ENCODE measurements around the gene ALDH1L2. TPM values are rescaled to one million over a fixed set of nuclear protein-coding genes. Genes with fewer than 3 reads are reported as not detected.

Gene ALDH1L2
- polyA plus RNA-seq, 1 experiment = 76.1 TPM

GRCh38 chr12:105083551-105084105 is 630 bp downstream of the ALDH1L2 start:
- Histone ChIP-seq H3K36me3 (ENCODE audit: control insufficient read depth, insufficient read depth, low read length) (no peaks in the 10 kb centered on the region), H3K4me3 (ENCODE audit: low read depth, low read length) (peak overlapping the region; percentile 94), H3K27me3 (ENCODE audit: control insufficient read depth, insufficient read depth, low read length) (no peaks in the 10 kb centered on the region)
- CTCF ChIA-PET = interaction anchor here (1.4 to 1.5 kb wide), 2 partner anchors 21 to 30 kb away, joined by 4 read pairs; no protein-coding TSS in a partner anchor
- peak; percentile 18 for DNase-seq (ENCODE audit: low read depth)
- TF ChIP-seq CTCF (IDR thresholded peaks at IDR 0.05; ENCODE audit: insufficient read depth, low read depth, low read length) = peak; percentile 38; the same call in 1 of the 2 replicates
- POLR2A ChIA-PET = no interaction called here

GRCh38 chr12:105083031-105083430 is 1.2 kb downstream of the ALDH1L2 start:
- no peak for TF ChIP-seq CTCF (IDR thresholded peaks at IDR 0.05; ENCODE audit: insufficient read depth, low read depth, low read length)
- ChIA-PET POLR2A (interaction anchor here (0.6 kb wide), 1 partner anchor 1118 kb away, joined by 3 read pairs; no protein-coding TSS in a partner anchor), CTCF (interaction anchor here (1.4 kb wide), 1 partner anchor 30 kb away, joined by 4 read pairs; no protein-coding TSS in a partner anchor)
- no peaks in the 10 kb centered on the region for H3K27me3 ChIP-seq (ENCODE audit: control insufficient read depth, insufficient read depth, low read length)
- peak overlapping the region; percentile 94 for H3K4me3 ChIP-seq (ENCODE audit: low read depth, low read length)
- DNase-seq (ENCODE audit: low read depth) = no peak
- no peaks in the 10 kb centered on the region for H3K36me3 ChIP-seq (ENCODE audit: control insufficient read depth, insufficient read depth, low read length)

GRCh38 chr12:105078712-105079570 is 5.3 kb downstream of the ALDH1L2 start:
- ChIA-PET CTCF (interaction anchor here (1.0 kb wide), 1 partner anchor 26 kb away, joined by 4 read pairs; no protein-coding TSS in a partner anchor), POLR2A (no interaction called here)
- DNase-seq (ENCODE audit: low read depth) = no peak
- Histone ChIP-seq H3K36me3 (ENCODE audit: control insufficient read depth, insufficient read depth, low read length) (no peaks in the 10 kb centered on the region; the same call in 1 of the 2 replicates), H3K27me3 (ENCODE audit: control insufficient read depth, insufficient read depth, low read length) (no peaks in the 10 kb centered on the region), H3K4me3 (ENCODE audit: low read depth, low read length) (no peak overlapping the region)
- no peak for TF ChIP-seq CTCF (IDR thresholded peaks at IDR 0.05; ENCODE audit: insufficient read depth, low read depth, low read length)

- Histone ChIP-seq H3K4me3 (ENCODE audit: low read depth, low read length) (no peak overlapping the region), H3K27me3 (ENCODE audit: control insufficient read depth, insufficient read depth, low read length) (no peaks in the 10 kb centered on the region), H3K36me3 (ENCODE audit: control insufficient read depth, insufficient read depth, low read length) (peaks cover 6% of the 10 kb centered on the region; the same call in 1 of the 2 replicates)
- no peak for DNase-seq (ENCODE audit: low read depth)
- no peak for TF ChIP-seq CTCF (IDR thresholded peaks at IDR 0.05; ENCODE audit: insufficient read depth, low read depth, low read length)
- POLR2A ChIA-PET = no interaction called here
- CTCF ChIA-PET = no interaction called here
Measured at GRCh38 chr12:105077435-105077834, 6.8 kb downstream of the ALDH1L2 start.

- POLR2A ChIA-PET = no interaction called here
- no peak for TF ChIP-seq CTCF (IDR thresholded peaks at IDR 0.05; ENCODE audit: insufficient read depth, low read depth, low read length)
- CTCF ChIA-PET = interaction anchor here (1.0 kb wide), 1 partner anchor 308 kb away, joined by 3 read pairs; no protein-coding TSS in a partner anchor
- peaks cover 6% of the 10 kb centered on the region; the same call in 1 of the 2 replicates for H3K36me3 ChIP-seq (ENCODE audit: control insufficient read depth, insufficient read depth, low read length)
- no peak overlapping the region for H3K4me3 ChIP-seq (ENCODE audit: low read depth, low read length)
- DNase-seq (ENCODE audit: low read depth) = no peak
- H3K27me3 ChIP-seq (ENCODE audit: control insufficient read depth, insufficient read depth, low read length) = no peaks in the 10 kb centered on the region
Measured at GRCh38 chr12:105076913-105077312, 7.3 kb downstream of the ALDH1L2 start.
